ENCODE measurements around the gene PAX7. TPM values are rescaled to one million over a fixed set of nuclear protein-coding genes. Genes with fewer than 3 reads are reported as not detected.

Gene PAX7
- total RNA-seq, 1 experiment from 2014 or later = 0.15 TPM

- Histone ChIP-seq H3K9me3 (ENCODE audit: control insufficient read depth, low read depth, low read length) (no peaks in the 10 kb centered on the region), H2BK5ac (ENCODE audit: insufficient read length, low read length) (no peak overlapping the region), H4K8ac (replicated peaks; ENCODE audit: insufficient read length, low read depth, low read length) (no peak overlapping the region), H4K20me1 (ENCODE audit: control insufficient read depth, insufficient read depth, insufficient read length) (no peaks in the 10 kb centered on the region), H3K9ac (ENCODE audit: extremely low read depth, insufficient read length, low read length) (no peak overlapping the region), H3K18ac (ENCODE audit: insufficient read length, low read depth, low read length) (no peak overlapping the region), H4K91ac (ENCODE audit: insufficient read length, low read depth, low read length) (no peak overlapping the region), H3K79me1 (ENCODE audit: insufficient read depth, low read depth, low read length, poor library complexity, severe bottlenecking) (no peaks in the 10 kb centered on the region), H2BK20ac (ENCODE audit: low read depth, low read length, poor library complexity, severe bottlenecking) (no peak overlapping the region), H3K14ac (ENCODE audit: insufficient read depth, low read length) (no peak overlapping the region), H3K27me3 (ENCODE audit: insufficient read depth, low read length) (peaks cover 3% of the 10 kb centered on the region; the same call in 1 of the 2 replicates), H3K79me2 (ENCODE audit: insufficient read depth, low read length) (no peaks in the 10 kb centered on the region), H3K56ac (ENCODE audit: insufficient read length, low read depth, low read length) (no peak overlapping the region), H3K23ac (ENCODE audit: insufficient read length, low read depth, low read length) (no peak overlapping the region), H3K27ac (ENCODE audit: insufficient read length, low read depth, low read length) (no peak overlapping the region), H3K4me2 (ENCODE audit: insufficient read depth, insufficient read length, low read length) (no peak overlapping the region), H2AK5ac (ENCODE audit: insufficient read length, low read length) (no peak overlapping the region), H3K4me1 (ENCODE audit: insufficient read depth, low read length) (no peaks in the 10 kb centered on the region), H2BK12ac (ENCODE audit: insufficient read length, low read depth, low read length) (no peak overlapping the region), H3T11ph (ENCODE audit: low read length) (no peak overlapping the region), H2AFZ (ENCODE audit: low read length) (no peak overlapping the region), H3K4ac (ENCODE audit: low read depth, low read length) (no peak overlapping the region), H2BK120ac (ENCODE audit: low read depth, low read length, poor library complexity, severe bottlenecking) (no peak overlapping the region), H4K5ac (ENCODE audit: insufficient read length, low read depth, low read length) (no peak overlapping the region), H3K23me2 (ENCODE audit: insufficient read length, low read depth, low read length, poor library complexity, severe bottlenecking) (no peaks in the 10 kb centered on the region), H2BK15ac (ENCODE audit: low read depth, low read length) (no peak overlapping the region)
- Mint-ChIP-seq H3K4me3 (no peak overlapping the region), H3K36me3 (ENCODE audit: insufficient read depth in 1 of 3, low read depth in 3 of 3) (no peaks in the 10 kb centered on the region), H3K27ac (peak overlapping the region in 1 of 3 experiments; percentile 60; a peak in 1 of 7 replicates), H3K27me3 (ENCODE audit: low read depth) (peaks cover 54% of the 10 kb centered on the region), H3K9me3 (no peaks in the 10 kb centered on the region; a peak in 2 of 5 replicates), H3K4me1 (peaks cover 0 to 18% of the 10 kb centered on the region in 2 experiments; a peak in 3 of 4 replicates)
- DNase-seq = no peak
- no CpG with 5 or more reads among the region's 6 CpGs for WGBS (ENCODE audit: extremely low coverage, insufficient read length, low lambda C conversion rate)
- no peak for TF ChIP-seq CTCF (conservative IDR thresholded peaks at IDR 0.05)
Measured at GRCh38 chr1:18736958-18737357, 106.3 kb downstream of the PAX7 start.

All from H9 (cell line).